Medulla oblongata (tissue), 1 donor: ENCODE data around the gene KCNQ1.
"Not testable (repeated sequence)": the region's sequence is repeated elsewhere in the genome, so short reads cannot be mapped to it uniquely, and the experiment has no call there.

Source experiments
- DNase-seq: peaks from one replicate; pipeline ENCODE4 v3.0.0-alpha.2; 2015; ENCODE audit errors: extremely low spot score

The KCNQ1 gene

DNA sequence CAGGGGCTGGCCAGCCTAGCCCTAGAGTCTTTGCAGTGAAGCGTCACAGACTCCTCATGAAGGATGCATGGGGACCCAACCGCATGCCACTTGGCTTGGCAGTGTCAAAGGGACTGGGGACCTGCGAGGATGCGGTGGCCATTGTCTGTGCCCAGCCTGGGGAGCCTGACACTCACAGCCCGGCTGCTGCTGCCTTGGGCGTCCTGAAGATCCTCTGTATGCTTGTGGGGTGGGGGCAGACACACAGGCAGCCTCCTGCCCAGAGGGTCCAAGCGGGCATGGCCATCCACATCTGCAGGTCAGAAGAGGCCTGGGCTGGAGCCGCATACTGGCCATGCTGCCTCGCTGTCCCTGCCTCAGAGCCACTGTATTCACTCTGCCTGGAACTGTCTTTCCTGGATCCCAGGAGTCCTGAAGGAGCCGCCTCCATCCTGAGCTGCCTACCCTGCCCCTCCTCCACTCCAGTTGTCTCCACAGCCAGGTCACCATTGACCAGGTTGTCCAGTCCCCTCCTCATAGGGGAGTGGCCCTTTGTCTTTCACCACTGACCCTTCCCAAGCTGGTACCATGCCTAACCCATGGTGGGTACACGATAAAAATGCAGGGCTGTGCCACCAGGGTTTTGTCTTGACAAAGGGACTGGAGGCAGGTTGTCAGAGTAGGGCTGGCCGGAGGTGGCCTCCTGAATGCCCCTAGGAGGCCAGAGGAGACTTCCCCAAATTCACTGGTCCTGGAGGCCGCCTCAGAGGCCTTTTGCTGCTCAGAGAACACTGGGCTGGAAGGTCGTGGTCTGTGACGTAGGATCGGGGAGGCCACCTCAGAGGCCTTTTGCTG is 148.0 kb downstream of the KCNQ1 start:
- no peak for DNase-seq

DNA sequence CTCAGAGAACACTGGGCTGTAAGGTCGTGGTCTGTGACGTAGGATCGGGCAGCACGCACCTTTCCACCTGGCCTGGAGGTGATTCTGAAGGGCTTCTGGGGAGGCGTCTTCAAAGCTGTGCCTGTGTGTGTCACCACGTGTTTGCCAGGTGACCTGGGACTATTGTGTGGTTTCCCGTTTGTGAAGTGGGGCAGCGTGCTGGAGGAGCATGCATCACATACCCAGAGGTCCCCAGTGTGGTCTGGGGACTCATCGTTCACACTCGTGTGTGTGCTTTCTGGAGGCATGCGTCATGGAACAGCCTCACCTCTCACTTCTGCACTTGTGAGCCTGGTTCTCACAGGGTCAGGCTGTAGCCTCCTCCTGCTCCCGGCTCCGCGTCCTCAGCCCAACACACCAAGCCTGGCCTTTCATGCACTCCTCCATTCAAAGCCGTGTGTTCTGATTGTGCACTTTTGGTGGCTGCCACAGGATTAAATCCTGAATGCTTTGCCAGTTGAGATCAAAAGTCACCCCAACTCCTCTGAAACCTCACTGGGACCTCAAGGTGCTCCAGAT is 148.7 kb downstream of the KCNQ1 start:
- no peak for DNase-seq

DNA sequence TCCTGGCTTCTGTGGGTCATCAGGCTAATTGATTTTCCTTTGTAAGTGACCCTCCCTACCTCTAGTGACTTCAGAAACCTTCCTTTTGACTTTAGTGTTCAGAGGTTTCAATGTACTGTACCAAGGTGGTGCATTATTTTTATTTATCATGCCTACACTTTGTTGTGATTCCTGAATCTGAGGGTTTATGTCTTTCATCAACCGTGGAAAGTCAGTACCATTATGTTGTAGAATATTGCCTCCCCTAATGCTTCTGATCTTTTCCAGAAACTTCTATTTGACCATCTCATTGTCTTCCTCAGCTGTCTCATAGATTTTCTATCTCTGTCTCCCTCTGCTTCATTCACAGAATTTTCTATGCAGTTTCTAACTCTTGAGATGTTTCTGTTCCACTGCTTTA is 149.5 kb downstream of the KCNQ1 start:
- DNase-seq: no peak

DNA sequence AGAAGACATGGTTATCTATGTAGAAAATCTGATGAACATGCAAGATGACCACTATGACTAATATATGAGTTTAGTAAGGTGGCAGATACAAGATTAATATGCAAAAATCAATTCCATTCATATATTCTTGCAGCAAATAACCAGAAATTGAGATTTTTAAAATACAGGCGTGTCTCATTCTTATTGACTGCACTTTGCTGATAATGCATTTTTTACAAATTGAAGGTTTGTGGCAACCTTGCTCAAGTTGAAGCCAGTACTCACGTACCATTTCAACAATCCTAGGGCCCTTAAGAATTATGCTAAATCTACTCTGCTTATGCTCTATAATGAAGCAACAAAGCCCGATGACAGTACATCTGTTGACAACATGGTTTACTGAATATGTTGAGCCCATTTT is 150.4 kb downstream of the KCNQ1 start:
- DNase-seq: no peak

DNA sequence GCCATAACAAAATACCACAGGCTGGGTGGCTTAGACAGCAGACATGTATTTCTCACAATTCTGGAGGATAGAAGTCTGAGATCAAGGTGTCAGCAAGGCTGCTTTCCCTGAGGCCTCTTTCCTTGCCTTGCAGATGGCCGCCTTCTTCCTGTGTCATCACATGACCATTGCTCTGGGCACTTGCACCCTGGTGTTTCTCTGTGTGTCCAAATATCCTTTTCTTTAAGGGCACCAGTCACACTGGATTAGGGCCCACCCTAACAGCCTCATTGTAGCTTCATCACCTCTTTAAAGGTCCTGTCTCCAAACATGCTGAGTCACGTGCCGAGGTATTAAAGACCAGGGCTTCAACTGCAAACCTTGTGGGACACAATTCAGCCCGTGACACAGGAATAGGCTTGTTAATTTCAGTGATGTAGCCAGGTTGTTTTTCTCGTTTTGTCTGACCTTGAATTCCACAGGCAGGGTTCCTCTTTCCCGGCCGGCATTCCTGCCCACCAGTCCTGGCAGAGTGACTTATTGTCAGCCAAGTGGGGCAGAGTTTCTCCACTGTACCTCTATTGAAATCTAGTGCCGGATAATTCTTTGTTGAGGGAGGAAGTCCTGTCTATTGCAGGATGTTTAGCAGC is 154.9 kb downstream of the KCNQ1 start:
- DNase-seq: no peak

DNA sequence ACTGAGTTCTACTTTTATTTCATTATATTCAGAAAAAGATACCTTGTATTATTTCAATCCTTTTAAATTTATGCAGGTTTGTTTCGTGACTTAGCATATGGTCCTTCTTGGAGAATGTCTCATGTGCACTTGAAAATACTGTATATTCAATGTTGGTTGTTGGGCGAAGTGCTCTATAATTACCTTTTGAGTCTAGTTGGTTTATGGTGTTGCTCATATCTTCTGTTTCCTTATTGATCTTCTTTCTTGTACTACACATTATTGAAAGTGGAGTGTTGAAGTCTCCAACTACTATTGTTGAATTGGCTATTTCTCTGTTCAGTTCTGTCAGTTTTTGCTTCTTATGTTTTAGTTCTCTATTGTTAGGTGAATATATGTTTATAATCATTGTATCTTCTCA is 164.5 kb downstream of the KCNQ1 start:
- no peak for DNase-seq

DNA sequence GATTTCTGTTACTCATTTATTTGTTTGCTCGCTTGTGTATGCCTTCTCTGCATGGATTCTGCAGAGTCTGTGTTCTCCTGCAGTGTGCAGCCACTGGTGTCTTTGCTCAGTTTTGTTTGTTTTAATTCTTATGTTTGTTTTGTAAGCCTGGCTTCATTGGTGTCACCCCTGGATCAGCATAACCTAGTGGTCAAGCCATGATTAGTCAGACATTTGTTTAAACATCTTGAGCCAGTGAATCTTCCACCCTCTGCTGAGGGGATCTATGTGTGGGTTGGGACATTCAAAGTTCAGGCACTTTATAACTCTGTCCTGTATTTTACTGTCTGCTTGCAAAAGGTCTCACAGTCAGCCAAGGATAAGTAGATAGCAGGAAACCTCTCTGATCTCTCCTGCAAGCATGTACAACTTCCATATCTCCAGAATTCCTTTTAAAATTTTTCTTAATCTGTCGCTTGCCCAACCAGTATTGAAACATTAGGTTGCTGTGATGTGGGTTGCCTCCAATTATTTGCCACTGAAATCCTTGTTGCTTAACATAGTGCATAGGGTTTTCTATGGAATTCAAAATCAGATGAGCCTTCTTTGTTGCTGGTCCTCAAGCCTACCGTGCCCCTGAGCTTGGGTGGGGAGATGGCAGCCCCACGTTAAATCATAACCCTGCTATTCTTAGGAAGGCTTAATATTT is 168.2 kb downstream of the KCNQ1 start:
- DNase-seq: no peak

DNA sequence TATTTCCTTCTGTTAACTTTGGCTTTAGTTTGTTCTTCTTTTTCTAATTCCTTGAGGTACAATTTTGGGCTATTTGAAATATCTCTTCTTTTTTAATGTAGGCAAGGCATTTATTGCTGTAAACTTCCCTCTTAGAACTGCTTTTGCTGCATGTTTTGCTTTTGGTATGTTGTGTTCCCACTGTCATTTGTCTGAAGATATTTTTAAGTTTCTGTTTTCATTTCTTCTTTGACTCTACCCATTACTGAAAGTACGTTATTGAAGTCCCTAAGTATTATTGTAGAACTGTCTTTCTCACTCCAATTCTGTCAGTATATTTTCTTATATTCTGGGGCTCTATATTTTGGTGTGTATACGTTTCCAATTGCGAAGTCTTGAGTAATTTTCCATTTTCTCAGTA is 177.1 kb downstream of the KCNQ1 start:
- DNase-seq: no peak

DNA sequence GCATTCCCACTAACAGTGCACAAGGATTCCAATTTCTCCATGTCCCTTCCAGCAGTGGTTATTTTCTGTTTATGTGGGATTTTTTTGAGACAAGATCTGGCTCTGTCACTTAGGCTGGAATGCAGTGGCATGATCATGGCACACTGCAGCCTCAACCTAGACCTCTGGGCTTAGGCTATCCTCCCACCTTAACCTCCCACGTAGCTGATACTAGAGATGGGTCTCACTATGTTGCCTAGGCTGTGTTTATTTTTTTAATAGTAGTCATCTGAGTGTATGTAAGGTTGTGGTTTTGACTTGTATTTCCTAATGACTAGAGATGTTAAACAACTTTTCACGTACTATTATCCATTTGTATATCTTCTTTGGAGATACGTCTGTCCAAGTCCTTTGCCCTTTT is 180.4 kb downstream of the KCNQ1 start:
- DNase-seq: no peak

DNA sequence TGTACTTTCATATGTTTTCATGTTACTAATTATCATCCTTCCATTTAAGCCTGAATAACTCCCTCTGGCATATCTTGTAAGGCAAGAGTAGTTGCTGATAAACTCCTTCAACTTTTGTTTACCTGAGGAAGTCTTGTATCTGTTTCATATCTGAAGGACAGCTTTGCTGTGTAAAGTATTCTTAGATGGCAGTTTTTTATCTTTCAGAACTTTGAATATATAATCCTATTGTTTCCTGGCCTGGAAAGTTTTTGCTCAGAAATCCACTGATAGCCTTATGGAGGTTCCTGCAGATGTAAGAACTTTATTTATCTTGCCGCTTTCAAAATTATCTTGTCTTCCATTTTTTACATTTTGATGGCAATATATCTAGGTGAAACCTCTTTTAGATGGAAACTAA is 185.9 kb downstream of the KCNQ1 start:
- no peak for DNase-seq

DNA sequence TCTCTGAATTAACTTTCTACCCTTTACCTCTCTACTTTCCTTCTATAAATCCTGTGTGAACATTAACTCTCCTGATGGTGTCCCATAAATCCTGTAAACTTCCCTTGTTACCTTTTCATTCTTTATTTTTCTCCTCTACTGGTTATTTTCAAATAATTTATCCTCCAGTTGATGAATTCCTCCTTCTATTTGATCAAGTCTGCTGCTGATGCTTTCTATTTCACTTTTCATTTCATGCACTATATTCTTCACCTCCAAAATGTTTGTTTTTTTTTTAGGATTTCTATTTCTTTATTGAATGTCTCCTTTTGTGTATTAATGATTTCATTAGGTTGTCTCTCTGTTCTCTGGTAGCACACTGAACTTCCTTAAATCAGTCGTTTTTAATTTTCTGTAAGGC is 186.4 kb downstream of the KCNQ1 start:
- no peak for DNase-seq

DNA sequence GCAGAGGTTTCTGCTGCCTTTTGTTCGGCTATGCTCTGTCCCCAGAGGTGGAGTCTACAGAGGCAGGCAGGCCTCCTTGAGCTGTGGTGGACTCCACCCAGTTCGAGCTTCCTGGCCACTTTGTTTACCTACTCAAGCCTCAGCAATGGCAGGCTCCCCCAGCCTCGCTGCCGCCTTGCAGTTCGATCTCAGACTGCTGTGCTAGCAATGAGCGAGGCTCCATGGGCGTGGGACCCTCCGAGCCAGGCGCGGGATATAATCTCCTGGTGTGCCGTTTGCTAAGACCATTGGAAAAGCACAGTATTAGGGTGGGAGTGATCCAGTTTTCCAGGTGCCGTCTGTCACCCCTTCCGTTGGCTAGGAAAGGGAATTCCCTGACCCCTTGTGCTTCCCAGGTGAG is 195.0 kb downstream of the KCNQ1 start:
- not testable (repeated sequence) for DNase-seq

DNA sequence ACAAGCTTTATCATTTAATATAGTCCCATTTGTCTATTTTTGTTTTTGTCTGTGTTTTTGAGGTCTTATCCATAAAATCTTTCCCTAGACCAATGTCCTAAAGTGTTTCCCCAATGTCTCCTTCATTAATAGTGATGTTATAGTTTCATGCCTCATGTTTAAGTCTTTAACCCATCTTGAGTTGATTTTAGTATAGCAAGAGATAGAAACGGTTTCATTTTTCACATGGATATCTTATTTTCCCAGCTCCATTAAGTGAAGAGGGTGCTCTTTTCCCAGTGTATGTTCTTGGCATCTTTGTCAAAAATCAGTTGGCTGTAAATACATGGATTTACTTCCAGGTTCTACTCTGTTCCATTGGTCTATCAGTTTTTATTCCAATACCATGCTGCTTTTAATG is 196.8 kb downstream of the KCNQ1 start:
- DNase-seq: no peak

DNA sequence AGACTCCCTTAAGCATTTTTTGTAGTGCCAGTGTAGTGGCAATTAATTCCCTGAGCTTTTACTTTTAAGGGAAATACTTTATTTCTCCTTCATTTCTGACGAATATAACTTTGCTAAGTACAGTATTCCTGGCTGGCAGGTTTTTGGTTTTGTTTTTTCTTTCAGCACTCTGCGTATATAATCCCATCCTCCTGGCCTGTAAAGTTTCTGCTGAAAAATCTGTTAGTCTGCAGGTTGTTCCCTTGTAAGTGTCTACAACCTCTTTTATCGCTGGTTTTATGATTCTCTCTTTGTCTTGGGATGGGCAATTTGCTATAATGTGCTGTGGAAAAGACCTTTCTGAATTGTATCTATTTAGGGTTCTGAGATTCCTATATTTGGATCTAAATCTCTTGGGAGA is 198.9 kb downstream of the KCNQ1 start:
- no peak for DNase-seq

DNA sequence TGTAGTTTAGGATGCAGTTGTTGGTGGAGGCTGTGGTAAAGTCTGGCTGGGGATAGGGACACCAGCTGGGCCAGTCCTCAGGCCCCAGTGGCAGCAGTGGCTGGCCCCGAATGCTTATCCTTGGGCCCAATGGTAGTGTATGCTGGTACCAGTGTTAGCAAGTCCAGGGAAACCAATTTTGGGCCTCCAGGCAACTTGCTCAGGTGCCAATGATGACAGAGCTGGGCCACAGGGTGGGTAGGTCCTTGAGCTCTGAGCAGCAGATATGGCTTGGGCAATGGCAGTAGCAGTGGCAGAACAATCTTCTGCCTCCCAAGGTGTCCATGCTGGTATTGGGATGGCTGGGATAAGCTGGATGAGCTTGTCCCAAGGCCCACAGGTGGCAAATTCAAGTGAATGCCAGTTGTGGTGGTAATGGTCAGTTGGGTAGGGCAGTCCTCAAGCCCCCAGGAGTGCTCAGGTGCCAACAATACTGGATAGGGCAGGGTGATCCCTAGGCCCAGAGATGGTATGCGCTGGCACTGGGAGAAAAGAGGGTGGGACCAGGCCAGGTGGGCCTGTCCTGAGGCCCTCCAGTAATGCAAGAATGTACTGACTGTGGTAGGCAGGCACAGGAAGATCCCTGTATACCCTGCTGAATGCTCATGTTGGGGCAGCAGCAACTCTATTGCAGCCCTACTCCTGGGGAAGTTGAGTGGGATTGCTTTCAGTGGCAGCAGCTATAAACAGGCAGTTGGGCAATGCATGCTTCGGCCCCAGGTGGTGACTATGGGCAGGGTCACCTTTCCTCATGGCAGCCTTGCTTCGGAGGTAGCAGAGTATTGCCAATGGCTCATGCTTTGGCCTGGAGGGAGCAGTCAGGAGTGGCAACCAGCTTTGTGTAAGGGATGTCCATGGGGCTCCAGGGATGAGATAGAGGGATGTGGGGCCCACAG is 200.3 kb downstream of the KCNQ1 start:
- DNase-seq: no peak

DNA sequence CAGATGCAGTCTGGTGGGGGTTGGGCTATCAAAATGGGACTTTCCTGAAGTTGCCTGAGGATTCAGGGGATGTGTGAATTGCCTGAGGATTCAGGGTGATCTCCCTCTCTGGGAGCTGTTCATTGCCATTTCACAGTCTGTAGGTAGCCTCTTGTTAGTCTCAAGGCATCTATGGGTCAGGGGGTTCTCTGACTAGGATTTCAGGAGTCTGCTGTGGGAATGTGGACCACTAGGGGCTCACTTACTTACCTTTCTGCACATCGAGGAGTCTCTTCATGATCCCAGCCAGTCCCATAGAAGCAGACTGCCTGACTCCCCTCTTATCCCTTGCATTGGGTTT is 200.9 kb downstream of the KCNQ1 start:
- no peak for DNase-seq

DNA sequence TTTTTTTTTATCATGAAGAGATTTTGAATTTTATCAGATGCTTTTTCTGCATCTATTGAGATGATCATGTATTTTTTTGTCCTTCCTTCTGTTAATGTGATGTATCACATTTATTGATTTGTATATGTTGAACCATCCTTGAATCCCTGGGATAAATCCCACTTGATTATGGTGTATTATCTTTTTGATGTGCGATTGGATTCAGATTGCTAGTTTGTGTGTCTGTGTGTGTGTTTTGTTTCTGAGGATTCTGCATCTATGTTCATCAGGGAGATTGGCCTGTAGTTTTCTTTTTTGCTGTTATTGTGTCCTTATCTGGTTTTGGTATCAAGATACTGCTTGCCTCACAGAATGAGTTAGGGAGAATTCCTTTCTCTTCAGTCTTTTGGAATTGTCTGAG is 202.4 kb downstream of the KCNQ1 start:
- no peak for DNase-seq

DNA sequence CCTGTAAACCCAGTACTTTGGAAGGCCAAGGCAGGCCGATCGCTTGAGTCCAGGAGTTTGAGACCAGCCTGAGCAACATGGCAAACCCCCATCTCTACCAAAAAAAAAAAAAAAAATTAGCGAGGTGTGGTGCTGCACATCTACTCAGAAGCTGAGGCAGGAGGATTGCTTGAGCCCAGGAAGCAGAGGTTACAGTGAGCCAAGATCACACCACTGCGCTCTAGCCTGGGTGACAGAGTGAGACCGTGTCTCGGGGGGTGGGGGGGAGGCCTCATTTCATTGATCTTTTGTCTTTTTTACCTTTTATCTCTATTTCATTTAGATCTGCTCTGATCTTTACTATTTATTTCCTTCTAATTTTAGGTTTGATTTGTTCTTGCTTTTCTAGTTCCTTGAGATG is 203.1 kb downstream of the KCNQ1 start:
- no peak for DNase-seq

DNA sequence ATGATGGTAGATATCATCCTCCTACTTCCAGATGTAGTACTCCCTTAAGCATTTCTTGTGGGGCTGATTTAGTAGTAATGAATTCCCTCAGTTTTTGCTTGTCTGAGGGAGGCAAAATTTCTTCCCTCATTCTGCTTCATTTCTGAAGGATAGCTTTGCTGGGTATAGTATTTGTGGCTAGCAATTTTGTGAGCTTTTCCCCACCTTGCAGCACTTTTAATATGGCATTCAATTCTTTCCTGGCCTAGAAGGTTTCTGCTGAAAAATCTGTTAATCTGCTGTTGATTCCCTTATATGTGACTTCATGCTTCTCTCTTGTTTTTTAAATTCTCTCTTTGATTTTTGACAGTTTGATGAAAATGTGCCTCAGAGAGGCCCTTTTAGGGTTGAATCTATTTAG is 204.6 kb downstream of the KCNQ1 start:
- no peak for DNase-seq

DNA sequence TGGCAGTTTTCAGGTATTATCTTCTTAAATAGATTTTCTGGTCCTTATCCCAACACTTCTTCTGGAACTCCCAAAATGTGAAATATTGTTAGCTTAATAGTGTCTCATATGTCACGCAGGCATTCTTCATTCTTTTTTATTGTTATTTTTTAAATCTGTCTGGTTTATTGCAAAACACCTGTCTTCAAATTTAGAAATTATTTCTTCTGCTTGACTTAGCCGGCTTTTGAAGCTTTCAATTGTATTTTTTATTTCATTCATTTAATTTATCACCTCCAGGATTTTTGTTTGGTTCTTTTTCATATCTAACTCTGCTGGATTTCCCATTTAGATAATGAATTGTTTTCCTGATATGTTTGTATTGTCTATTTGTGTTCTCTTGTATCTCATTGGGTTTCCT is 205.0 kb downstream of the KCNQ1 start:
- no peak for DNase-seq

DNA sequence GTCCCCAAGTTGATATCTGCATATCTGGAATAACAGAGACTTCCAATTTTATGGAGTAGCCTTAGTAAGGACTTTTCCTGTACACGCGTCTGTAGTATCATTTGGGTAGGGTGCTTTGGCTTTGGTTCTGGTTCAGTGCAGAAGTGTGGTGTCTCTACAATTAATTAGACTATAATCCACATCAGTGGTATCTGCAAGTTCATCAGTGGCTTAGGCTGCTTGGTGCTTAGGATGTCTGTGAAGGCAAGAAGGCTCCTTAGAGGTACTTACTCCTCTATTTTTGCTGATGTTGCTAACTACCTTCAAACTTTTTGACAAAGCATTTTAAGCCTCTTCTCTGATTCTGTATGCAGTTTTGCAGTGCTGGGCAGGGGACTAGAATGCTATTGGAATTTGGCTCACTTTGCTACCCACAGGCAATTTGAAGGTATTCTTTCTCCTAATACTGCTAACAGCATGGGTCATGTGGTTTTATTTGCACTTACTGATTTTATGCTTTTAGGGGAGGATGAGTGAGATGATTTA is 205.6 kb downstream of the KCNQ1 start:
- DNase-seq: no peak
